SK-N-SH treated with all-trans-retinoic acid at 6 μM for 48 hours (cell line): Measurements from ENCODE around the gene C22orf31.

Experiments used
- ATAC-seq: fragments of 200-7000 bp; cut with Tn5 transposase; 3 replicates; pipeline ENCODE4 v1.9.1; 2020; ENCODE audit warnings: mild to moderate bottlenecking, moderate library complexity
- ARNTL ChIP-seq: fragments of 450-650 bp; formaldehyde crosslinking; IDR thresholded peaks from 2 replicates; pipeline ENCODE4 v1.5.0; 2020; ENCODE audit warnings: low read depth, mild to moderate bottlenecking, moderate library complexity, borderline replicate concordance
- BACH2 ChIP-seq: fragments of 250-450 bp; sonication (Bioruptor Pico); IDR thresholded peaks from 2 replicates; pipeline ENCODE4 v1.9.0; 2021; ENCODE audit warnings: mild to moderate bottlenecking, borderline replicate concordance
- CSDC2 ChIP-seq: fragments of 250-450 bp; sonication (Bioruptor Pico); IDR thresholded peaks from 2 replicates; pipeline ENCODE4 v1.5.0; 2020; ENCODE audit warnings: mild to moderate bottlenecking, moderate library complexity
- ESRRG ChIP-seq: fragments of 250-450 bp; sonication (Bioruptor Pico); IDR thresholded peaks from 2 replicates; pipeline ENCODE4 v1.6.1; 2021; ENCODE audit warnings: mild to moderate bottlenecking
- GLIS3 ChIP-seq: fragments of 250-450 bp; sonication (Bioruptor Pico); IDR thresholded peaks from 2 replicates; pipeline ENCODE4 v1.5.0; 2020; ENCODE audit warnings: mild to moderate bottlenecking, moderate library complexity
- ISL1 ChIP-seq: fragments of 250-450 bp; sonication (Bioruptor Pico); IDR thresholded peaks from 2 replicates; pipeline ENCODE4 v2.1.2; 2022; ENCODE audit warnings: mild to moderate bottlenecking, moderate library complexity
- PPARA ChIP-seq: fragments of 250-450 bp; sonication (Bioruptor Pico); IDR thresholded peaks from 2 replicates; pipeline ENCODE4 v1.5.0; 2020; ENCODE audit warnings: mild to moderate bottlenecking, borderline replicate concordance
- RARB ChIP-seq: fragments of 250-450 bp; sonication (Bioruptor Pico); IDR thresholded peaks from 2 replicates; pipeline ENCODE4 v1.8.0; 2021; ENCODE audit warnings: mild to moderate bottlenecking, moderate library complexity
- SNAI2 ChIP-seq: fragments of 250-450 bp; sonication (Bioruptor Pico); IDR thresholded peaks from 2 replicates; pipeline ENCODE4 v1.5.0; 2020; ENCODE audit warnings: mild to moderate bottlenecking, moderate library complexity
- TCF4 ChIP-seq: fragments of 250-450 bp; sonication (Bioruptor Pico); IDR thresholded peaks from 2 replicates; pipeline ENCODE4 v1.8.0; 2021; ENCODE audit warnings: mild to moderate bottlenecking, moderate library complexity, borderline replicate concordance
- TOX ChIP-seq: fragments of 250-450 bp; sonication (Bioruptor Pico); IDR thresholded peaks from 2 replicates; pipeline ENCODE4 v1.8.0; 2021; ENCODE audit warnings: mild to moderate bottlenecking, moderate library complexity, borderline replicate concordance
- ZFP3 ChIP-seq: fragments of 250-450 bp; sonication (Bioruptor Pico); IDR thresholded peaks from 2 replicates; pipeline ENCODE4 v1.5.0; 2020; ENCODE audit warnings: mild to moderate bottlenecking, moderate library complexity
- ZFP30 ChIP-seq: fragments of 450-650 bp; formaldehyde crosslinking; IDR thresholded peaks from 2 replicates; pipeline ENCODE4 v1.5.0; 2022; ENCODE audit warnings: mild to moderate bottlenecking, moderate library complexity
- ZNF565 ChIP-seq: fragments of 450-650 bp; formaldehyde crosslinking; conservative IDR thresholded peaks from 2 replicates; pipeline ENCODE4 v1.5.0; 2020; ENCODE audit warnings: low read depth, mild to moderate bottlenecking, moderate library complexity
- ZNF8 ChIP-seq: fragments of 450-650 bp; formaldehyde crosslinking; IDR thresholded peaks from 2 replicates; pipeline ENCODE4 v1.5.0; 2020; ENCODE audit warnings: mild to moderate bottlenecking, moderate library complexity
- TF ChIP-seq, protein P1 (sequence below): fragments of 250-450 bp; sonication (Bioruptor Pico); IDR thresholded peaks from 2 replicates; pipeline ENCODE4 v1.5.1; 2021; ENCODE audit warnings: mild to moderate bottlenecking, moderate library complexity
- TF ChIP-seq, protein P2 (sequence below): fragments of 250-450 bp; sonication (Bioruptor Pico); IDR thresholded peaks from 2 replicates; pipeline ENCODE4 v1.8.0; 2020; ENCODE audit warnings: mild to moderate bottlenecking, moderate library complexity, borderline replicate concordance
- TF ChIP-seq, protein P3 (sequence below): fragments of 250-450 bp; sonication (Bioruptor Pico); IDR thresholded peaks from 2 replicates; pipeline ENCODE4 v1.8.0; 2021; ENCODE audit warnings: low read depth, mild to moderate bottlenecking, moderate library complexity, borderline replicate concordance
- TF ChIP-seq, protein P4 (sequence below): fragments of 250-450 bp; sonication (Bioruptor Pico); IDR thresholded peaks from 2 replicates; pipeline ENCODE4 v1.5.0; 2020; ENCODE audit warnings: mild to moderate bottlenecking, moderate library complexity
- TF ChIP-seq, protein P5 (sequence below): fragments of 250-450 bp; sonication (Bioruptor Pico); IDR thresholded peaks from 2 replicates; pipeline ENCODE4 v1.5.1; 2020; ENCODE audit warnings: low read depth, mild to moderate bottlenecking, moderate library complexity

Gene C22orf31

DNA sequence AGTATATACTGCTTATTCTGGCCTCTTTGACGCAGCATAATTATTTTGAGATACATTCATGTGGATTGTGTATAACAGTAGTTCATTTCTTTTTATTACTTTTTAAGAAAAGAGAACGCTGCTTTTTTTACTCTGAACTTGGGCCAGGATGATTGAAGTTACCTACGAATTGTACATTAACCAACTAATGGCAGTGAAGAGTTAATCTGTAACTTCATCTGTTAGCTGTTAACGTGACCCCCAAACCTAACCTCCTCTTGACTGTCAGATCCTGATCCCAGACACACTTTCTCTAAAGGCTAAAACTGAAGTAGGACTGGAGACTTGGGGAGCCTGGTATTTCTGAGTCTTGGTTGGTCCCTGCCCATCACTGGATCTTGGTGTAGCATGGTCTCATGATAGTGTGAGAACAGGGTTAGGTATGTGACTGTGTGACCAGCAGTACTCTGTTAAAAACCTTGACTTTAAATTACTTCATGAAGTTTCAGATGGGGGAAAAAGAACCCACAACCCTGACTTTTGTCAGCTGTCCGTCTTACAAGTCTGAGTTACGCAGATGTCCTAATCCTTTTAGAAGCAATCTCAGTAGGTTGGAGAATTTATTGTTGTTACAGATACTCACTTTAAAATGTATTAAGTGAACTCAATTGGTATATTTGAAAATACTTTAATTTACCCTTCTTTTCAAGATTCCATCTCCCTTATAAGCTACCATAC lies 39.4 kb downstream of the C22orf31 start:
- no peak for ATAC-seq
- no peak for TF ChIP-seq PPARA (CRISPR knock-in tag)
- no peak for TF ChIP-seq BACH2 (CRISPR knock-in tag)
- no peak for TF ChIP-seq TCF4 (CRISPR knock-in tag)
- TF ChIP-seq, protein P1, sequence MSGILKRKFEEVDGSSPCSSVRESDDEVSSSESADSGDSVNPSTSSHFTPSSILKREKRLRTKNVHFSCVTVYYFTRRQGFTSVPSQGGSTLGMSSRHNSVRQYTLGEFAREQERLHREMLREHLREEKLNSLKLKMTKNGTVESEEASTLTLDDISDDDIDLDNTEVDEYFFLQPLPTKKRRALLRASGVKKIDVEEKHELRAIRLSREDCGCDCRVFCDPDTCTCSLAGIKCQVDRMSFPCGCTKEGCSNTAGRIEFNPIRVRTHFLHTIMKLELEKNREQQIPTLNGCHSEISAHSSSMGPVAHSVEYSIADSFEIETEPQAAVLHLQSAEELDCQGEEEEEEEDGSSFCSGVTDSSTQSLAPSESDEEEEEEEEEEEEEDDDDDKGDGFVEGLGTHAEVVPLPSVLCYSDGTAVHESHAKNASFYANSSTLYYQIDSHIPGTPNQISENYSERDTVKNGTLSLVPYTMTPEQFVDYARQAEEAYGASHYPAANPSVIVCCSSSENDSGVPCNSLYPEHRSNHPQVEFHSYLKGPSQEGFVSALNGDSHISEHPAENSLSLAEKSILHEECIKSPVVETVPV: no peak
- no peak for TF ChIP-seq RARB (CRISPR knock-in tag)
- no peak for TF ChIP-seq ESRRG
- TF ChIP-seq ARNTL (CRISPR knock-in tag): no peak
- TF ChIP-seq SNAI2 (CRISPR knock-in tag): no peak
- TF ChIP-seq ZNF565 (CRISPR knock-in tag): no peak
- TF ChIP-seq CSDC2 (CRISPR knock-in tag): no peak
- TF ChIP-seq GLIS3: no peak
- TF ChIP-seq, protein P2, sequence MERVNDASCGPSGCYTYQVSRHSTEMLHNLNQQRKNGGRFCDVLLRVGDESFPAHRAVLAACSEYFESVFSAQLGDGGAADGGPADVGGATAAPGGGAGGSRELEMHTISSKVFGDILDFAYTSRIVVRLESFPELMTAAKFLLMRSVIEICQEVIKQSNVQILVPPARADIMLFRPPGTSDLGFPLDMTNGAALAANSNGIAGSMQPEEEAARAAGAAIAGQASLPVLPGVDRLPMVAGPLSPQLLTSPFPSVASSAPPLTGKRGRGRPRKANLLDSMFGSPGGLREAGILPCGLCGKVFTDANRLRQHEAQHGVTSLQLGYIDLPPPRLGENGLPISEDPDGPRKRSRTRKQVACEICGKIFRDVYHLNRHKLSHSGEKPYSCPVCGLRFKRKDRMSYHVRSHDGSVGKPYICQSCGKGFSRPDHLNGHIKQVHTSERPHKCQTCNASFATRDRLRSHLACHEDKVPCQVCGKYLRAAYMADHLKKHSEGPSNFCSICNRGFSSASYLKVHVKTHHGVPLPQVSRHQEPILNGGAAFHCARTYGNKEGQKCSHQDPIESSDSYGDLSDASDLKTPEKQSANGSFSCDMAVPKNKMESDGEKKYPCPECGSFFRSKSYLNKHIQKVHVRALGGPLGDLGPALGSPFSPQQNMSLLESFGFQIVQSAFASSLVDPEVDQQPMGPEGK: no peak
- TF ChIP-seq ZFP30 (CRISPR knock-in tag): no peak
- TF ChIP-seq ISL1 (CRISPR knock-in tag): no peak
- no peak for TF ChIP-seq ZNF8 (CRISPR knock-in tag)

DNA sequence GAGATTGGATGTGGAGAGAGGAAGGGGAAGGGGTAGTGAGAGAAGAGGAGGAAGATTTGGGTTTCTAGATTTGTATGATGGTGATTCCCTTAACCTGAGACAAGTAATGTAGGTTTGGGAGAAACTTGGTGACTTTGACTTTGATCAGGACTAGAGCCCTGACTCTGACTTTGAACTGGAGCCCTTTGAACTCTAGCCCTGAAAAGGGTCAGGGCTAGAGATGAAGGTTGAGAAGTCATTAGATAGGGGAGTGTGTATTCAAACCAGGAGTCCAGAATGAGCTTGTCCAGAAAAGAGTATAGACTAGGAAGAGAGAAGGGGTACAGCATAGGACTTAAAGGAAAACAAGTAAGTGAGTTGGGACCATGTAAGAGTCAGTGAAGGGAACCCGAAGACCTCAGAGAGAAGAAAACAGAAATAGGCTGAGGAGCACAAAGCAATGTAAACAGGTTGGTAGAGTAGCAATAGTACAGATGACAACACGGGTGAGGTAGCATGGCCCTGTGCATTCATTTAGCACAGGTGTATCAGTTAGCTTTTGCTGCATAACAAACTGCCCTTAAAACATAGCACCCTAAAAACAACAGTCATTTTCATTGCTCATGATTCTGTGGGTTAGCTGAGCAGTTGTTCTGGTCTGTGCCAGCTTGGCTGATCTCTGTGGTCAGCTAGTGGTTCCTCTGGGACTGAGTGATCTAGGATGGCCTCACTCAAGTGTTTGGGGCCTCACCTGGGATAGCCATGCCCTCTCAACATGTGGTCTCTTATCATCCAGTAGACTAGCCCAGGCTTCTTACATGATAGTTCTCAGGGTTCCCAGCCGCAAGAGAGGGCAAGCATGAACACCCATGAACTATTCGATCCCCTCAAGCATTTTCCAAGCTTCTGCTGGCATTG lies 43.1 kb downstream of the C22orf31 start:
- TF ChIP-seq, protein P3, sequence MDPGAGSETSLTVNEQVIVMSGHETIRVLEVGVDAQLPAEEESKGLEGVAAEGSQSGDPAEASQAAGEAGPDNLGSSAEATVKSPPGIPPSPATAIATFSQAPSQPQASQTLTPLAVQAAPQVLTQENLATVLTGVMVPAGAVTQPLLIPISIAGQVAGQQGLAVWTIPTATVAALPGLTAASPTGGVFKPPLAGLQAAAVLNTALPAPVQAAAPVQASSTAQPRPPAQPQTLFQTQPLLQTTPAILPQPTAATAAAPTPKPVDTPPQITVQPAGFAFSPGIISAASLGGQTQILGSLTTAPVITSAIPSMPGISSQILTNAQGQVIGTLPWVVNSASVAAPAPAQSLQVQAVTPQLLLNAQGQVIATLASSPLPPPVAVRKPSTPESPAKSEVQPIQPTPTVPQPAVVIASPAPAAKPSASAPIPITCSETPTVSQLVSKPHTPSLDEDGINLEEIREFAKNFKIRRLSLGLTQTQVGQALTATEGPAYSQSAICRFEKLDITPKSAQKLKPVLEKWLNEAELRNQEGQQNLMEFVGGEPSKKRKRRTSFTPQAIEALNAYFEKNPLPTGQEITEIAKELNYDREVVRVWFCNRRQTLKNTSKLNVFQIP: no peak
- TF ChIP-seq BACH2 (CRISPR knock-in tag): no peak
- TF ChIP-seq GLIS3: no peak
- no peak for TF ChIP-seq TOX (CRISPR knock-in tag)
- no peak for TF ChIP-seq ZFP3 (CRISPR knock-in tag)
- no peak for TF ChIP-seq SNAI2 (CRISPR knock-in tag)
- TF ChIP-seq, protein P1: no peak
- no peak for TF ChIP-seq ZNF8 (CRISPR knock-in tag)
- TF ChIP-seq TCF4 (CRISPR knock-in tag): no peak

DNA sequence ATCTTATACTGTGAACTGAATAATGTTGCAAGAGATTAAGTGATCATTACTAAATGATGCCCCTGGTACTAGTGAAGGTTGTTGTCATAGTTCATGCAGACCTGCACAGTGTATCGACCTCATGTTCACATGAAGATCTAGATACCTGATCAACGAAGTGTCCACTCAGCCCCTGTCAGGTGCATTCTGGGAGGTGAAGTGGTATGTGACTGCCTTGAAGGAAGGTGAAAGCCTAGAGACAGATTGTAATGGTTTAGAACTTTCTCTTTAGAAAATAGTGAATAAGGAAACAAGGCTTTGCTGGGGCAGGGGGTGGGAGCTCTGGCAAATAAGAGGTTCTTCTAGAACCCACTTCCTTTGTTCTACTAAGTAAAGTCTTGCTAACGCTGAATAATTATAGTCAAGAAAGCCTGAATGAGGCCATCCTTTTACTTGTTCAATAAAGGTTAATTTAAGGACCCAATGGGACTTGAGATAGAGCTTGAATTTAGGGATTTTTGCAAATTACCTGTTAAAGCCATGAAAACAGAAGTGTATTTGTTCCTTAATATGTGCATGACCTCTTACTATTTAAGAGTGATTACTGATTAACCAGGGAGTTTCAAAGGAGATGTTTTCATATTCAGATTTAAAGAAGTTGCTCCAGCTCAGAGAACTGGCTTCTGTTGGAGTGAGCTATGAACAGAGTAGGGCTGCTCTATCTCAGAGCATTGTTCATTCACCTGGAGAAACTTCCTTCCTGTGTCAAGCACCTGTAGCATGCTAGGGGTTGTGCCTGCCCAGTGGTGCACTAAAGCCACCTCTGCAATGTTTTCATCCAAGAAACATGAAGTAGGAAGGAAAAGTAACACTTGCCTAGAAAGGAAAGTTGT lies 45.3 kb downstream of the C22orf31 start:
- no peak for ATAC-seq
- no peak for TF ChIP-seq ESRRG

More for the DNA sequence above, 43.1 kb downstream of the C22orf31 start:
- ATAC-seq: no peak

DNA sequence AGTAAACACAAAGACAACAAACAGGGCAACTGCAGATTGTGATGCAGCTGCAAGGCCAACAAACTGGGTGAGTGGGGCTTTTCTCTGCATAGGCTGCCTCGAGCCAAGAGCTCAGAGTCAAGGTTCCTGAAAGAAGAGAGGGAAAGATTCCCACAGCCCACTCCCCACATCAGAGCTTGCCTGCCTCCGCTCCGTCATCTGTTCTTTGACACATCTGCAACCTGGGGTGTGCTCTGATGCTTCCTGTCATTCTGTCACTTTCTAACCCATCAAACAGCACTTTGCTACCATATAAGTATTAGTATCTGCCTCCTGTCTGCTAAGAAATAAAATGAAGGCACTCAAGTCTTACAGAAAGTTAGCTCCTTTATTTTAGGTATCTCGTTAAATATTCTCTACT lies 46.9 kb downstream of the C22orf31 start:
- ATAC-seq: no peak
- no peak for TF ChIP-seq GLIS3
- TF ChIP-seq PPARA (CRISPR knock-in tag): no peak
- TF ChIP-seq, protein P1: no peak
- TF ChIP-seq ZFP30 (CRISPR knock-in tag): no peak
- no peak for TF ChIP-seq ARNTL (CRISPR knock-in tag)
- TF ChIP-seq ZFP3 (CRISPR knock-in tag): no peak
- TF ChIP-seq, protein P4, sequence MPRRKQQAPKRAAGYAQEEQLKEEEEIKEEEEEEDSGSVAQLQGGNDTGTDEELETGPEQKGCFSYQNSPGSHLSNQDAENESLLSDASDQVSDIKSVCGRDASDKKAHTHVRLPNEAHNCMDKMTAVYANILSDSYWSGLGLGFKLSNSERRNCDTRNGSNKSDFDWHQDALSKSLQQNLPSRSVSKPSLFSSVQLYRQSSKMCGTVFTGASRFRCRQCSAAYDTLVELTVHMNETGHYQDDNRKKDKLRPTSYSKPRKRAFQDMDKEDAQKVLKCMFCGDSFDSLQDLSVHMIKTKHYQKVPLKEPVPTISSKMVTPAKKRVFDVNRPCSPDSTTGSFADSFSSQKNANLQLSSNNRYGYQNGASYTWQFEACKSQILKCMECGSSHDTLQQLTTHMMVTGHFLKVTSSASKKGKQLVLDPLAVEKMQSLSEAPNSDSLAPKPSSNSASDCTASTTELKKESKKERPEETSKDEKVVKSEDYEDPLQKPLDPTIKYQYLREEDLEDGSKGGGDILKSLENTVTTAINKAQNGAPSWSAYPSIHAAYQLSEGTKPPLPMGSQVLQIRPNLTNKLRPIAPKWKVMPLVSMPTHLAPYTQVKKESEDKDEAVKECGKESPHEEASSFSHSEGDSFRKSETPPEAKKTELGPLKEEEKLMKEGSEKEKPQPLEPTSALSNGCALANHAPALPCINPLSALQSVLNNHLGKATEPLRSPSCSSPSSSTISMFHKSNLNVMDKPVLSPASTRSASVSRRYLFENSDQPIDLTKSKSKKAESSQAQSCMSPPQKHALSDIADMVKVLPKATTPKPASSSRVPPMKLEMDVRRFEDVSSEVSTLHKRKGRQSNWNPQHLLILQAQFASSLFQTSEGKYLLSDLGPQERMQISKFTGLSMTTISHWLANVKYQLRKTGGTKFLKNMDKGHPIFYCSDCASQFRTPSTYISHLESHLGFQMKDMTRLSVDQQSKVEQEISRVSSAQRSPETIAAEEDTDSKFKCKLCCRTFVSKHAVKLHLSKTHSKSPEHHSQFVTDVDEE (CRISPR knock-in tag): no peak
- TF ChIP-seq TOX (CRISPR knock-in tag): no peak
- TF ChIP-seq, protein P5, sequence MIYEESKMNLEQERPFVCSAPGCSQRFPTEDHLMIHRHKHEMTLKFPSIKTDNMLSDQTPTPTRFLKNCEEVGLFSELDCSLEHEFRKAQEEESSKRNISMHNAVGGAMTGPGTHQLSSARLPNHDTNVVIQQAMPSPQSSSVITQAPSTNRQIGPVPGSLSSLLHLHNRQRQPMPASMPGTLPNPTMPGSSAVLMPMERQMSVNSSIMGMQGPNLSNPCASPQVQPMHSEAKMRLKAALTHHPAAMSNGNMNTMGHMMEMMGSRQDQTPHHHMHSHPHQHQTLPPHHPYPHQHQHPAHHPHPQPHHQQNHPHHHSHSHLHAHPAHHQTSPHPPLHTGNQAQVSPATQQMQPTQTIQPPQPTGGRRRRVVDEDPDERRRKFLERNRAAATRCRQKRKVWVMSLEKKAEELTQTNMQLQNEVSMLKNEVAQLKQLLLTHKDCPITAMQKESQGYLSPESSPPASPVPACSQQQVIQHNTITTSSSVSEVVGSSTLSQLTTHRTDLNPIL (CRISPR knock-in tag): no peak
